ENCODE measurements around the gene ARHGAP31.

ARHGAP31 gene

GRCh38 chr3:119310071-119310470 lies 15.9 kb downstream of the ARHGAP31 start:
- DNase-seq: peak; percentile 98
- in situ Hi-C loops (cut with HindIII; ENCODE audit: low pct_ligation_motif_present, low sequenced_read_pairs): no loop called here
- no peak overlapping the region for H3K4me3 ChIP-seq (ENCODE audit: low read depth, low read length)
- H3K27ac ChIP-seq: peak overlapping the region; percentile 97
- no peaks in the 10 kb centered on the region for H3K27me3 ChIP-seq (replicated peaks)
- TF ChIP-seq CTCF (IDR thresholded peaks at IDR 0.05; ENCODE audit: low read depth, low read length, missing control alignments): no peak
- H3K36me3 ChIP-seq (replicated peaks): peaks cover 7% of the 10 kb centered on the region

GRCh38 chr3:119311081-119311925 lies 17.1 kb downstream of the ARHGAP31 start:
- Histone ChIP-seq H3K4me3 (ENCODE audit: low read depth, low read length) (peak overlapping the region; percentile 26), H3K36me3 (replicated peaks) (peaks cover 7% of the 10 kb centered on the region), H3K27me3 (replicated peaks) (no peaks in the 10 kb centered on the region), H3K27ac (peak overlapping the region; percentile 97)
- DNase-seq: peak; percentile 92
- in situ Hi-C loops (cut with HindIII; ENCODE audit: low pct_ligation_motif_present, low sequenced_read_pairs): no loop called here
- TF ChIP-seq CTCF (IDR thresholded peaks at IDR 0.05; ENCODE audit: low read depth, low read length, missing control alignments): no peak

- in situ Hi-C loops (cut with HindIII; ENCODE audit: low pct_ligation_motif_present, low sequenced_read_pairs): no loop called here
- no peaks in the 10 kb centered on the region for H3K27me3 ChIP-seq (replicated peaks)
- H3K4me3 ChIP-seq (ENCODE audit: low read depth, low read length): no peak overlapping the region
- TF ChIP-seq CTCF (IDR thresholded peaks at IDR 0.05; ENCODE audit: low read depth, low read length, missing control alignments): no peak
- no peak for DNase-seq
- peaks cover 7% of the 10 kb centered on the region for H3K36me3 ChIP-seq (replicated peaks)
- H3K27ac ChIP-seq: no peak overlapping the region
Observed at GRCh38 chr3:119313461-119313860, 19.3 kb downstream of the ARHGAP31 start.

DNA sequence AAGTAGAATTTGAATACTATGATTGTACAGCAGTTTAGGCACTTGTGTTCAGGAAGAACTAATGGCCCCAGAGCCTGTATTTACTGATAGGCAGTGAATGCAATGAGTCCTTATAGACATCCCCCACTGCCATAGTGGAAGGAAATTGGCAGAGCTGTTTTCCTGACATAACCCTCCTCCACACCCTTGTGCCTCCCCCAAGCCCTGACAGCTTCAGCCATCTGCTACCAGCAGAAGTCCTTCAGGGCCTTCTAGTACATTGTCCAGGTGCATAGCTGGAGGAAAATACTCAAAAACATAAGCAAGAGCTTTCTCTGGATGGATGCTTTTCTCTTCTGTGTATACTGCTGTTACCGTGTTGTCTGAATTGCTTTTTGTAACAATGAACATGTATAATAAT lies 20.6 kb downstream of the ARHGAP31 start:
- no peak for TF ChIP-seq CTCF (IDR thresholded peaks at IDR 0.05; ENCODE audit: low read depth, low read length, missing control alignments)
- in situ Hi-C loops (cut with HindIII; ENCODE audit: low pct_ligation_motif_present, low sequenced_read_pairs): no loop called here
- DNase-seq: no peak

GRCh38 chr3:119315600-119316312 lies 21.6 kb downstream of the ARHGAP31 start:
- TF ChIP-seq CTCF (IDR thresholded peaks at IDR 0.05; ENCODE audit: low read depth, low read length, missing control alignments): no peak
- H3K4me3 ChIP-seq (ENCODE audit: low read depth, low read length): no peak overlapping the region
- no peak overlapping the region for H3K27ac ChIP-seq
- in situ Hi-C loops (cut with HindIII; ENCODE audit: low pct_ligation_motif_present, low sequenced_read_pairs): no loop called here
- no peak for DNase-seq
- H3K27me3 ChIP-seq (replicated peaks): no peaks in the 10 kb centered on the region
- H3K36me3 ChIP-seq (replicated peaks): peaks cover 3% of the 10 kb centered on the region

More for the DNA sequence above, 20.6 kb downstream of the ARHGAP31 start:
- H3K4me3 ChIP-seq (ENCODE audit: low read depth, low read length): no peak overlapping the region
- no peaks in the 10 kb centered on the region for H3K27me3 ChIP-seq (replicated peaks)
- H3K27ac ChIP-seq: no peak overlapping the region
- H3K36me3 ChIP-seq (replicated peaks): peaks cover 3% of the 10 kb centered on the region

Measured in brain microvascular endothelial cell (primary cell).